Neutrophil (primary cell): ENCODE data around the gene PDP2.

Experiments
- H3K27ac ChIP-seq: fragments of 200-600 bp; sonication (generic); 2 replicates; pipeline ENCODE4 v1.5.1; 2016; ENCODE audit warnings: mild to moderate bottlenecking, moderate library complexity
- H3K27me3 ChIP-seq: fragments of 200-600 bp; sonication (generic); 2 replicates; pipeline ENCODE4 v1.6.0; 2016; ENCODE audit warnings: mild to moderate bottlenecking
- H3K36me3 ChIP-seq: fragments of 200-600 bp; sonication (generic); 2 replicates; pipeline ENCODE4 v1.5.1; 2017
- H3K4me1 ChIP-seq, 2 experiments: fragments of 200-600 bp in 1 of 2; sonication (generic) in 1 of 2; 1 replicate in 1 of 2; 2 replicates in 1 of 2; pipeline versions ENCODE4 v1.5.1 to v1.6.1; 2013 to 2016; ENCODE audit warnings: low read depth in 1 of 2, low read length in 1 of 2, mild to moderate bottlenecking in 1 of 2, moderate library complexity in 1 of 2; ENCODE audit not compliant: control insufficient read depth in 1 of 2, insufficient read depth in 1 of 2
- H3K4me3 ChIP-seq, 2 experiments: fragments of 200-600 bp in 1 of 2; sonication (generic) in 1 of 2; 1 replicate in 1 of 2; 2 replicates in 1 of 2; pipeline ENCODE4 v1.5.1; 2013 to 2016; ENCODE audit warnings: low read depth in 1 of 2, low read length in 1 of 2, mild to moderate bottlenecking in 1 of 2, moderate library complexity in 1 of 2
- H3K9me3 ChIP-seq: fragments of 200-600 bp; sonication (generic); 2 replicates; pipeline ENCODE4 v1.5.1; 2016
- CTCF ChIP-seq: fragments of 200-600 bp; sonication (generic); IDR thresholded peaks from 2 replicates; pipeline ENCODE4 v1.5.1; 2016; ENCODE audit warnings: antibody characterized with exemption

Gene PDP2

GRCh38 chr16:66856184-66856730, 24.1 kb upstream of the PDP2 start:
- H3K36me3 ChIP-seq = no peaks in the 10 kb centered on the region
- H3K27ac ChIP-seq = no peak overlapping the region
- H3K27me3 ChIP-seq = no peaks in the 10 kb centered on the region
- no peaks in the 10 kb centered on the region for H3K9me3 ChIP-seq
- H3K4me3 ChIP-seq = no peak overlapping the region
- TF ChIP-seq CTCF = no peak
- no peaks in the 10 kb centered on the region for H3K4me1 ChIP-seq

DNA sequence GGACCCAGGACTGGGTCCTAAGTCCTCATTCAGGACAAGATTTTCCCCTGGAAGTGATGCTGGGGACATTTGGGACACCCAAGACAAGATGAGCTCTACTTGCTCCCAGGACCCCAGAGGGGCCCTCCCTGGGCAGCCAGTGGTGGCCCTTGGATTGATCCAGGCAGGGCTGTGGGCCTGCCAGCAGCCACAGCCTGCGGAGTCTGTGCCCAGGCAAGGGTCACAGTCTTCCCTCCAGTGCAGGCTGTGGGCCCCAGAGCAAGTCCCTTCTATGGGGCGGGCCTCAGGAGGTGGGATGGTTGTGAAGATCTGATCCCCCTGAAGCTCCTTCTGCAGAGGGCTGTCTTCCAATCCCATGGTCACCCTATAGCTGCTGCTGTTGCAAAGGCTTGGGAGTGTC, 23.5 kb upstream of the PDP2 start:
- no peak overlapping the region for H3K27ac ChIP-seq
- no peaks in the 10 kb centered on the region for H3K9me3 ChIP-seq
- no peaks in the 10 kb centered on the region for H3K27me3 ChIP-seq
- H3K4me3 ChIP-seq = no peak overlapping the region
- no peak for TF ChIP-seq CTCF
- no peaks in the 10 kb centered on the region for H3K4me1 ChIP-seq
- no peaks in the 10 kb centered on the region for H3K36me3 ChIP-seq

- TF ChIP-seq CTCF = no peak
- Histone ChIP-seq H3K9me3 (no peaks in the 10 kb centered on the region), H3K27ac (no peak overlapping the region), H3K36me3 (no peaks in the 10 kb centered on the region), H3K4me1 (no peaks in the 10 kb centered on the region), H3K4me3 (no peak overlapping the region), H3K27me3 (no peaks in the 10 kb centered on the region)
Observed at GRCh38 chr16:66857437-66857836, 22.9 kb upstream of the PDP2 start.

- Histone ChIP-seq H3K4me1 (peaks cover 11 to 12% of the 10 kb centered on the region in 2 experiments), H3K36me3 (no peaks in the 10 kb centered on the region), H3K27ac (no peak overlapping the region), H3K27me3 (no peaks in the 10 kb centered on the region), H3K9me3 (no peaks in the 10 kb centered on the region), H3K4me3 (no peak overlapping the region)
- no peak for TF ChIP-seq CTCF
Observed at GRCh38 chr16:66858740-66859396, 21.4 kb upstream of the PDP2 start.

GRCh38 chr16:66859397-66860068, 20.8 kb upstream of the PDP2 start:
- H3K36me3 ChIP-seq = no peaks in the 10 kb centered on the region

More at GRCh38 chr16:66859397-66860068, 20.8 kb upstream of the PDP2 start:
- no peak for TF ChIP-seq CTCF
- Histone ChIP-seq H3K9me3 (no peaks in the 10 kb centered on the region), H3K27ac (no peak overlapping the region), H3K4me3 (no peak overlapping the region), H3K27me3 (no peaks in the 10 kb centered on the region), H3K4me1 (peaks cover 11 to 12% of the 10 kb centered on the region in 2 experiments)
